CD1c-positive myeloid dendritic cell (primary cell): ENCODE results near the gene DNAJC5.
"Not testable (repeated sequence)": the region's sequence is repeated elsewhere in the genome, so short reads cannot be mapped to it uniquely, and the experiment has no call there.

ENCODE experiments used
- DNase-seq: peaks from one replicate; pipeline ENCODE4 v3.0.0-alpha.2; 2016; ENCODE audit errors: extremely low spot score

Gene DNAJC5

GRCh38 chr20:63968136-63968927 lies 73.4 kb downstream of the DNAJC5 start:
- DNase-seq, result no peak

GRCh38 chr20:63968928-63969760 lies 74.2 kb downstream of the DNAJC5 start:
- peak; percentile 38 for DNase-seq

GRCh38 chr20:63969838-63970713 lies 75.2 kb downstream of the DNAJC5 start, which contains the start of gene ZNF512B:
Gene ZNF512B, minus strand, starts transcription at chr20:63969930. Its CDS starts 1,980 bp downstream, at chr20:63967950.
- peak; percentile 33 for DNase-seq

- no peak for DNase-seq
Observed at GRCh38 chr20:63970714-63971431, 75.9 kb downstream of the DNAJC5 start.

DNA sequence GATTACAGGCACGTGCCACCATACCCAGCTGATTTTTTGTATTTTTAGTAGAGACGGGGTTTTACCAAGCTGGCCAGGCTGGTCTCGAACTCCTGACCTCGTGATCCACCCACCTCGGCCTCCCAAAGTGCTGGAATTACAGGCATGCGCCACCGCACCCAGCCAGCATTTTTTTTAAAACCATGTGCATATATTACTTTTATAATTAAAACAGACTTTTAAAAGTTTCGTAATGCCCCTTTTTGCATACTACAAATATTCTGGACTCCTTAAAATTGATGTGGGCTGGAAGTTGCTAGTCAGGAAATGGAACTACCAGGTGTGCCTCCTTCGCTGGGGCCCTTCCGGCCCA lies 77.0 kb downstream of the DNAJC5 start:
- not testable (repeated sequence) for DNase-seq

DNA sequence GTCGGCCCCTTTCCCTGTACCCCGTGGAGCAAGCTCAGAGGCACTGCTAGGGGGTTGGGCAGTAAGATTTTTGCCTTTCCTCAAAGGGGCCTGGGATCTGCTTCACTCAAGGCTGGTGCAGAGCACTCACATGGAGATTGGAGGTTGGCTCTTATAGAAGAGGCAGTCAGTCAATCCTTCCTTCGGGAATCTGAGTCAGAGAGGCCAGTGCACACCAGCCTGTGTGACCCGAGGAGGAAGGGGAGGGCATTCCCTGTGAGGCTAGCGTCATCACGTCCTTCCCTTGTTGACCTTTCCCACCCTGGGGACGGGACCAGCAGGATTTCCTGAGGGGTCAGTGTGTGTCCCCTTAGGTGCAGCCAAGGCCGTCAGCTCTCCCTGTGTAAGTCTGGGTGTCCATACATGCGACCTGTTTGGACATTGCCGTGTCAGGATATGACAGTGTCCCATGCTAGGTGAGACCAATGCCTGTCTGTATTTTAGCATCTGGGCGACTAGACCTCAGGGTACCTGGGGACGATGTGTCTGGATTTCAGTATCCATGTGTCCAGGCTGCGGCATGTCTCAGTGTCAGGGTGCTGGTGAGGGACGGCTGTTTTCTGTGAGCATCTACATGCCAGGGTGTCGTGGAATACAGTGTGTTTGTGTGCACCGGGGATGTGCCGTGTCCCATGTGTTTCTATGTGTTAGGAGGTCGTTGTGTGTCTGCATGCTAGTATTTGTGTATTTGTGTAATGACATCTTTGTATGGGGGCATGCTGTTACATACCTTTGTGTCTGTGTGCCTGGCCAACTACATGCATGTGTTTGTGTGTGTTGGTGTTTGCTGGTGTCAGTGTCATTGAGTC lies 77.6 kb downstream of the DNAJC5 start:
- DNase-seq, result no peak

GRCh38 chr20:63973160-63973479 lies 78.2 kb downstream of the DNAJC5 start:
- DNase-seq, result no peak

- peak; percentile 90 for DNase-seq
Observed at GRCh38 chr20:63973636-63974401, 78.9 kb downstream of the DNAJC5 start.

DNA sequence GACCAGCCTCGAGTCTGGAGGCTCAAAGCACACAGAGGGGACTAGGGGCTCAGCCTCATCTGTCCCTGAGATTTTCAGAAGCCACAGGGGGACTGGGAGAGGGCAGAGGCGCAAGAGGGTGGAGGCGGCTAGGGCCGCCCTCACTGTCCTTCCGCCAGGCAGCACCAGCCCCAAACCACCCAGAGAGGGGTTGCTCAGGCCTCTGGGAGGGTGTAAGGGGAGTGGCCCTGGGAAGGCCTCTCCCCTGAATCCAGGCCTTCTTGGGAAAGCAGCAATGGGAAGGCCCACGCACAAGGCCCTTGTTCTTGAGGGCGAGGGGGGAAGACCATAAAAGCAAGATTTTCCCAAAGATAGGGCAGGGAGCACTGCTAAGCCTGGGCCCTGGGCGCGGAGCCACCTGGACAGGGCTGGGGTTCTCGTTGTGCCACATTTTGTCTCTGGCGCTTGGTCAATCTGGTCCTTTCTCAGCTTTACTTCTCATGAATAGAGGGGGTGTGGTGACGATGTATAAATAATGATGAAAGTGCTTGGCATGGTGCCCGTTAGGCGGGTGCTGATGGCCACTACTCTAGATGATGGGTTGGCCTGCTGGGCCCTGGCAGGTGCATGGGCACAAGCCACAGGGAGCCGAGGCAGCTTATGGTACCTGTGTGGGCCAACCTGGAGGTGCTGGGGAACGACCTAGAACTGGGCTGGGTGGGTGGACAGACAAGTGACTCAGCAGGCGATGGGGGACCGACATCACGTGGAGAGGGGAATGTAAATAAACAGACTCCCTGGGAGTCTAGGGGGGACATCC lies 79.7 kb downstream of the DNAJC5 start:
- DNase-seq, result no peak

DNA sequence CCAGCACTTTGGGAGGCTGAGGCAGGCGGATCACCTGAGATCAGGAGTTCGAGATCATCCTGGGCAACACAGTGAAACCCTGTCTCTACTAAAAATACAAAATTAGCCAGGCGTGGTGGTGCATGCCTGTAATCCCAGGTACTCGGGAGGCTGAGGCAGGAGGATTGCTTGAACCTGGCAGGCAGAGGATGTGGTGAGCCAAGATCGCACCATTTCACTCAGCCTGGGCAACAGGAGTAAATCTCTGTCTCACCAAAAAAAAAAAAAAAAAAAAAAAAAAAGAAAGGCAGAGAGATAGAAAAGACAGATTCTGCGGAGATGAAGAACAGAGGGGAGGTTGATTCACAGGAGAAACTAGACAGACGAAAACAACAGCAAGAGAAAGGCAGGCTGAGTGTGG lies 81.6 kb downstream of the DNAJC5 start:
- not testable (repeated sequence) for DNase-seq

DNA sequence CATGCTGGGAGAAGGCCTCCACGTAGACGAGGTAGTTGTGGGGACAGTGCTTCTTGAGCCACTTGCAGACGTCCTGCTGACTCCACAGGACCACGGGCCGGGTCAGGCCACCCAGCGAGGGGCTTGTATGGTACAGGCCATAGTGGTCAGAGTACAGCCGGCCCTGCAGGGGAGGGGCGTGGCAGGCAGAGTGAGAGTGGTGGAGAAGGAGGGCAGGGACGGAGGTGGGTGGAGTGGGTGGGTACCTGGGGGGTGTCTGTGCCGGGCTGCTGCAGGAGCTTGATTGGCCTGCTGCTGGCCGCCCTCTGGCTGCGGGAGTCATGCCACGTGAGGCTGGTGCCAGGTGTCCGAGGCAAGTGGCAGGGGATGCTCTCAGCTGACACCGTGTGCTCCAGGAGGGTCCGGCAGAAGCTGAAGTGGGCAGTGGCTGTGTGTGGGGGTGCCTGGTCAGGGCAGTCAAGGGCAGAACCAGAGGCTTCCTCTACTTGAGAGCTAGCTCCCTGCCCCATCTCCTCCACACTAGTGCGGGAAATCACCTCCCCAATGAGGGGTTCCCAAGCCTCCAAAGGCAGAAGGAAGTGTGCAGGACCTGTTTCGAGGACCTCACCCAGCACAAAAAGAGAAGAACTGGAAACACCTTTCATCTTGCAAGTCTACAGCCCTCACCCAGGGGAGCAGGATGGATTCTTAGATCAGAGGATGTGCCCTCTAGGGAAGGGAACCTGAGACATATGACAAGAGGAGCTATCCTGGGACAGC lies 82.2 kb downstream of the DNAJC5 start:
- DNase-seq, result no peak

DNA sequence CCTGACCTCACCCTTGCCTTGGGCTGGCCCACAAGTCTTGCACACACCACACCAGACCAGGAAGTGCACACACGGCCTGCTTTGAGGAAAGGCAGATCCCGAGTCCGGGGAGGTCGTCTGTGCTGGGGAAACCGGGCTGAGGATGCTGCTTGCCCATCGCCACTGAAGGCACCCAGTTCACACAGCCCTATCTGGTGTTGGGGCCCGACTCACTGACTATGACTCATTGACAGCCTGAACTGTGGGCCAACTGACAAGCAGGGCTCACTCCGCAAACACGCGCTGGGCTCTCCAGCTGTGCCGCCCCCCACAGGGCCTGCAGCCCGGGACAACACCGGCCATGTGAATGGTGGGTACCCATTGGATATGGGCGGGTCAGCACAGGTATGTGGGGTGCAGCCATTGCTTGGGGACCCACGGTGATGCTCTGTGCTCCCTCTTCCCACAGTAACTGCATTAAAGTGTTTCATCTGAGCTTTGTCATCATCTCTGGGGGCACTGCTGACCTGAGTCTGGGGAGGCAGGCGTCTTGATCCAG lies 82.9 kb downstream of the DNAJC5 start:
- DNase-seq, result peak; percentile 75

- DNase-seq, result peak; percentile 76
Observed at GRCh38 chr20:63978319-63979228, 83.6 kb downstream of the DNAJC5 start.

GRCh38 chr20:63979229-63979556 lies 84.3 kb downstream of the DNAJC5 start:
- no peak for DNase-seq

DNA sequence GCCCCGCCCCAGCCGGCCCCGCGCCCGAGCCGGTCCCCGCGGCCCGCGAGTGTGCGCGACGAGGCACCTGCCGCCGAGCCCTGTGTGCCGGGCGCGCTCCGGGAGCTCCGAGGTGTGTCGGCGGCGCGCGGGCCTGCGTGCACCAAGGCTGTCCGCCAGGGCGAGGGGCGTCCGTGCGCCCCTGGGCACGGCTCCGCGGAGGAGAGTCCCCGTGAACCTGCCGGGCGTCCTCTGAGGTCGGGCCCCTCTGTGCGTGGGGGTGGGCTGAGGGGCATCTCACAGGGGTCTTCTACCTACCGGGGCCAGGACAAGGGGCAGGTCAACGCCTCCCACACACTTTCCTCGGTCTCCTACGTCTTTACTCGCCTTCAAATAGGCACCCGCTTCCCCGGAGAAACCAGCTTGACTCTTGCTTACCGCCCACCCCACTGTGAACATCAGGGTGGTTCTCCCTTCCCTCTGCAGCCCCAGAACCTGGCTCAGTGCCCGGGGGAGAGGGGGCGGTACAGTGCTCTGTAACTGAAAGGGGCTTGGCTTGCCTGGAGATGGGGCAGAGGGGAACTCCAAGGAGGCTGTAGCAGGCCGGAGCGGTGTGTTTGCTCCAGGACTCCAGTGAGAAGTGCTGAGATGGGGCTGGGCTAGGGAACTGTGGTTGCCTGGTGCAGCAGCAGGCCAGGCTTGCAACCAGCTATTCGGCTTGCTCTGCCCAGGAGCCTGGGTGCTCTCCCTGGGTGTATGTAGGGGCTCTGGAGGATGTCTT lies 84.8 kb downstream of the DNAJC5 start, which contains the start of gene SAMD10:
Gene SAMD10, minus strand, starts transcription at position 86 of the 760 bp plus-strand sequence. CDS start 175 bp downstream, outside the sequence.
- DNase-seq, result peak; percentile 96

DNA sequence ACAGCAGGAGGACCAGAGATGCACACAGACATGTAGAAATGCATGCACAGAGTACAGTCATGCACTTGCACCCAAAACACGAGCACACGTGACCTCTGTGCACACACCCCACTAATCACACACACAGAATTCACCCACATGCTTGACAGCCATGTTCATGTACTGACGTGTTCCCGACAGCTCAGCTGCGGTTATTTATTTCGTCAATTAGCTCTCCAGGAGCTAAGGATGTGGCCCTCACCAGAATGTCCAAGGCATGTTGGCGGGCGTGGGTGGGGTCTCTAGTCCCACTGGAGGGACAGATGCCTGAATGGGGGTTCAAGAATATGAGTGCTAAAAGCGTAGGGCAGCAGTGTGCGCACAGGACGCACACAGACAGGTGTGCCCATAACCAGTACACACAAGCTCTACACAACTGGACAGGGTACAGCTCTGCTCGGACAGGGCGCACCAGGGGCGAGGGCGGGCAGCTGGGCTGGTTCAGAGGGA lies 85.4 kb downstream of the DNAJC5 start:
- DNase-seq, result peak; percentile 69
